Measurements from ENCODE around the gene STOML2. TPM values are rescaled to one million over a fixed set of nuclear protein-coding genes. Genes with fewer than 3 reads are reported as not detected.

The STOML2 gene
- total RNA-seq, 1 experiment from 2014 or later = 192 TPM

GRCh38 chr9:35105126-35105525 is 2.2 kb upstream of the STOML2 start:
- Histone ChIP-seq H3K23ac (ENCODE audit: insufficient read length, low read depth, low read length) (no peak overlapping the region), H3K9ac (ENCODE audit: extremely low read depth, insufficient read length, low read length) (no peak overlapping the region), H3K4ac (ENCODE audit: low read depth, low read length) (no peak overlapping the region), H4K5ac (ENCODE audit: insufficient read length, low read depth, low read length) (no peak overlapping the region), H4K91ac (ENCODE audit: insufficient read length, low read depth, low read length) (no peak overlapping the region), H2AK5ac (ENCODE audit: insufficient read length, low read length) (no peak overlapping the region), H2BK15ac (ENCODE audit: low read depth, low read length) (no peak overlapping the region), H3K56ac (ENCODE audit: insufficient read length, low read depth, low read length) (no peak overlapping the region), H2BK20ac (ENCODE audit: low read depth, low read length, poor library complexity, severe bottlenecking) (no peak overlapping the region), H4K20me1 (ENCODE audit: control insufficient read depth, insufficient read depth, insufficient read length) (no peaks in the 10 kb centered on the region), H3K14ac (ENCODE audit: insufficient read depth, low read length) (no peak overlapping the region), H3K27ac (ENCODE audit: insufficient read length, low read depth, low read length) (no peak overlapping the region), H4K8ac (replicated peaks; ENCODE audit: insufficient read length, low read depth, low read length) (no peak overlapping the region), H3K27me3 (ENCODE audit: insufficient read depth, low read length) (no peaks in the 10 kb centered on the region), H3K23me2 (ENCODE audit: insufficient read length, low read depth, low read length, poor library complexity, severe bottlenecking) (peaks cover 10% of the 10 kb centered on the region), H3K4me2 (ENCODE audit: insufficient read depth, insufficient read length, low read length) (no peak overlapping the region), H2BK120ac (ENCODE audit: low read depth, low read length, poor library complexity, severe bottlenecking) (no peak overlapping the region), H3K79me1 (ENCODE audit: insufficient read depth, low read depth, low read length, poor library complexity, severe bottlenecking) (peaks cover 9% of the 10 kb centered on the region), H3K4me1 (ENCODE audit: insufficient read depth, low read length) (no peaks in the 10 kb centered on the region), H2AFZ (ENCODE audit: low read length) (no peak overlapping the region), H3K18ac (ENCODE audit: insufficient read length, low read depth, low read length) (no peak overlapping the region), H2BK5ac (ENCODE audit: insufficient read length, low read length) (no peak overlapping the region), H2BK12ac (ENCODE audit: insufficient read length, low read depth, low read length) (no peak overlapping the region), H3K9me3 (ENCODE audit: control insufficient read depth, low read depth, low read length) (no peaks in the 10 kb centered on the region), H3T11ph (ENCODE audit: low read length) (no peak overlapping the region), H3K79me2 (ENCODE audit: insufficient read depth, low read length) (peaks cover 5% of the 10 kb centered on the region; the same call in 1 of the 2 replicates)
- no CpG with 5 or more reads among the region's 12 CpGs for WGBS (ENCODE audit: extremely low coverage, insufficient read length, low lambda C conversion rate)
- H3K27me3 Mint-ChIP-seq (ENCODE audit: low read depth) = no peaks in the 10 kb centered on the region
- peaks cover 16 to 39% (median 34%) of the 10 kb centered on the region in 3 experiments for H3K36me3 Mint-ChIP-seq (ENCODE audit: insufficient read depth in 1 of 3, low read depth in 3 of 3)
- peaks cover 15 to 19% of the 10 kb centered on the region in 2 experiments for H3K4me1 Mint-ChIP-seq
- H3K27ac Mint-ChIP-seq = no peak overlapping the region
- peak overlapping the region in 1 of 2 experiments; percentile 36; a peak in 1 of 5 replicates for H3K4me3 Mint-ChIP-seq
- TF ChIP-seq CTCF (conservative IDR thresholded peaks at IDR 0.05) = no peak
- DNase-seq = no peak
- H3K9me3 Mint-ChIP-seq = no peaks in the 10 kb centered on the region; a peak in 1 of 5 replicates

Measured in H9 (cell line).